Posterior vena cava (tissue), 2 donors: ENCODE results near the gene NFYC. TPM values are rescaled to one million over a fixed set of nuclear protein-coding genes. Genes with fewer than 3 reads are reported as not detected.

Experiments
- DNase-seq: peaks from one replicate; pipeline ENCODE4 v3.0.0-alpha.2; 2020; ENCODE audit warnings: low spot score
- intact Hi-C, 2 donors: fragments of 100-400 bp; cut with DNase I; formaldehyde crosslinking; loops; one replicate each; pipeline versions ENCODE4 v1.14.1 to v1.14.2; 2022 to 2023
- total RNA-seq, 2 donors: library from RNA; stranded (reverse); fragmentation: NEBNext Ultra II Directional; extraction: Animal tissue kit (Norgen Biotek cat#: 25700); gene quantifications; one replicate each; pipeline ENCODE4 v1.2.1, GENCODE V29; 2021
- donor health status: DM: yes; HTN: yes; CAD: no.
- donor health status: DM: yes; HTN: yes; CAD: no.

Gene NFYC
- total RNA-seq, 2 donors from 2014 or later = 33.5 to 44.8 TPM

- no peak for DNase-seq
- intact Hi-C loops = loop anchor here in 1 of 2 donors (10.0 kb wide), 1 partner anchor 168 kb away; no protein-coding TSS in a partner anchor
These were observed 94.9 kb downstream of the NFYC start for GRCh38 chr1:40786171-40786994.

DNA sequence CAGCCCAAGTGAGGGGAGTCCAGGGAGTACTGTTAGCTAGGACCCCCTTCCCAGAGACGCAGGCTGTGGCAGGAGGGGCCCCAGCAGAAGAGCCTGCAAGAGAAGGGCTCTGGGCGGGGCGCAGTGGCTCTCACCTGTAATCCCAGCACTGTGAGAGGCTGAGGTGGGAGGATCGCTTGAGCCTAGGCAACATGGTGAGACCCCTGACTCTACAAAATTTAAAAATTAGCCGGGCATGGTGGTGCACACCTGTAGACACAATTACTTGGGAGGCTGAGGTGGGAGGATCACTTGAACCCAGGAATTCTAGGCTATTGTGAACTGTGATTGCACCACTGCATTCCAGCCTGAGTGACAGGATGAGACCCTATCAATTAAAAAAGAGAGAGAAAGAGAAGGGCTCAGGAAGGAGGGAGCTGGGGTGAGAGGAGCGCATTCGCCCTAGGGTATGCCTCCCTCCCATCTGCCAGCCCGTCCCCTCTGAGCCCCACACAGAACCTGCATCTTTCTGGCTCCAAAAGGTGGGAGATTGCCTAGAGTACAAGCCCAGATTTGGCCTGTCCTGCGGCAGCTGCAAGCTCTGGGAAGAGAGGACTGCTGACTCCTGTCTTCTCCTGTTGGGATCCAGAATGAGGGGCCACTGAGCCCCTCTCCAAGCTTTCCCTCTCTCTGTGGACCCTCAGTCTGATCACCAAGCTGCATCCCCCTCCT lies 95.6 kb downstream of the NFYC start:
- intact Hi-C loops = loop anchor here in 1 of 2 donors (10.0 kb wide), 1 partner anchor 168 kb away; no protein-coding TSS in a partner anchor
- DNase-seq = no peak

- no peak for DNase-seq
- intact Hi-C loops = loop anchor here in 1 of 2 donors (10.0 kb wide), 1 partner anchor 167 kb away; no protein-coding TSS in a partner anchor
These were observed 96.4 kb downstream of the NFYC start for GRCh38 chr1:40787737-40788560.

DNA sequence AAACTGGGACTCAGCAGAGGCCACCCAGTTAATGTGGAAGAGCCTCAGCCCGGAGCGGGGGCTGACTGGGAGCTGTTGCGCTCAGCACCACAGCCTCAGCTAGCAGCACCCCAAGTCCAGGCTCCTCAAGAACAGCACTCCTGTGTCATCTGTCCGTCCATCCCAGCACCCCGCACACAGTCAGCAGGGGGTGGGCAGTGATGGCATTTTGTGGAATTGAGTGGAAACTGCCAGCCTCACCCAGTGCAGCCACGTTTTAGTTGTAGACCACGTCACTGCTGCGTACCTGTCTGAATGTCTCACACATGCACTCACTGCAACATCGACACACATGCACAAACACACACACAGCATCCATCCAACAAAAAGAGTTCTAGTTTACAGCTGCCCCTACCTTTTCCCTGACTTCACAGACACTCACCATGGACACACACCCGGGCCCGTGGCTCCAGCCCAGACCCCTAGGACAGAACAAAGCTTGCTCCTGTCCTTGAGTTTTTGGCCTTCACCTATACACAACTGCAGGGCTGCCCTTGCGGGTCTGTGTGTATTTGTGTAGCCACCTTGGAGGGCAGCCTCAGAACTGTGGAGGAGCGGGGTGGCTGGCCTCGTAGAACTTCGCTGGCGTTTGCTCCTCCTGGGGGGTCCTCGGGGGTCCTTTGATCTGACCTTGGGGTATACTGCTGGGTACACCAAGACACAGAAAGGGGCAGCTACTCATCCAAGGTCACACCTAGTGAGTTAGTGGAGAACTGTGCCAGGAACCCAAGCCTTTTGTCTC lies 97.2 kb downstream of the NFYC start:
- no peak for DNase-seq
- intact Hi-C loops = loop anchor here in 1 of 2 donors (10.0 kb wide), 1 partner anchor 166 kb away; no protein-coding TSS in a partner anchor

GRCh38 chr1:40789342-40789598 lies 97.8 kb downstream of the NFYC start:
- intact Hi-C loops = loop anchor here in 1 of 2 donors (10.0 kb wide), 1 partner anchor 166 kb away; no protein-coding TSS in a partner anchor
- DNase-seq = no peak

DNA sequence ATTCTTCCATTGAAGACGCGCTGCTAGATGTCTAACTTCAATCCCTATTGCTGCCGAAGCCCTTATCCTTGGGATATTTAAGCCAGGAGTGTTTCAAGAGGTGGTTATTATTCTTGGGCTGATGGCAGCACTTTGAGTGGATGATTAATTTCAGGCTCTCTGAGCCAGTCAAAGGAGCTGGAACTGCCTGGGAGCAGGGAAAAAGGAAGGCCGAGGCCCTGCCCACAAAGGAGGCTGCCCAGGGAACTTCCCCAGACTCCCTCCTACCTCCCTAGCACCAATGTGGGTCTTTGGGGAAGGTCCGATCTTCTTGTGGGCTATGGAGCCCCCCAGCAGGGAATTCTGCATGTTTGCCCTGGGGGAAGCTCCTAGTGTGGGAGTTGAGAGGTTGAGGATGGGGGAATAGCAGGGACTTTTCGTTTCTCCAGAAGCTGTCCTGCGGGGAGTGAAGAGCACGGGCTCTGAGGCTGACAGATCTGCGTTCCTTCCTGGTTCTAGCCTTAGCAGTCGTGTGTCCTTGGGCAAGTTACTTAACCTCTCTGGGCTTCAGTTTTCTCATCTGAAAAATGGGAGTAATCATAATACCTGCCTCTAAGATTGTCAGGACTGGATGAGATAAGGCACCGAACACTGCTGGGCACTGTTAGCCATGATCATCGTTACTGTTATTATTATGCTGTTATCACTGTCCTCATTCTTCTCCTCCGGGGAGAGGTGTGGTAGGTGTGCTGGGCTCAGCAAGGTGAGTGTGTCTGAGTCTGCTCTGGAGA lies 98.3 kb downstream of the NFYC start:
- DNase-seq = no peak
- intact Hi-C loops = loop anchor here (1.0 to 10.0 kb wide), 2 partner anchors 36 to 165 kb away; no protein-coding TSS in a partner anchor

- DNase-seq = no peak
- intact Hi-C loops = no loop called here
These were observed 100.5 kb downstream of the NFYC start for GRCh38 chr1:40792036-40792435.

DNA sequence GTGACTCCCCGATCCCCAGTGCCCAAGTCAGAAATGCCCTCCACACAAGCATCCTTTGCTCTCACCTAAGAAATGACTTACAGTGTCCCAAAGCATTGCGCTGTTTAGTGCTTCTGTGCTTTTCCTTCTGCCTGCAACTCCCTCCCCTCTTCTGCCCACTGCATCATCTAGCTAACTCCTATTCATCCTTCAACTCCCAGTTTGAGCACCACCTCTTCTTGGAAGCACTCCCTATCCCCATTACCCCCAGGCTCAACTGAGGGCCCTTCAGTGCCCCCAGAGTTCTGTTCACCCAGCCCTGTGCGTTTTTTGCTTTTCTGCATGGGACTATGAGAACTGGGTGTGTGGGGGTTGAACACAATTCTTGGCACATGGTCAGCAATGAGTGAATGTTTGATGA lies 102.1 kb downstream of the NFYC start:
- intact Hi-C loops = no loop called here
- DNase-seq = no peak

DNA sequence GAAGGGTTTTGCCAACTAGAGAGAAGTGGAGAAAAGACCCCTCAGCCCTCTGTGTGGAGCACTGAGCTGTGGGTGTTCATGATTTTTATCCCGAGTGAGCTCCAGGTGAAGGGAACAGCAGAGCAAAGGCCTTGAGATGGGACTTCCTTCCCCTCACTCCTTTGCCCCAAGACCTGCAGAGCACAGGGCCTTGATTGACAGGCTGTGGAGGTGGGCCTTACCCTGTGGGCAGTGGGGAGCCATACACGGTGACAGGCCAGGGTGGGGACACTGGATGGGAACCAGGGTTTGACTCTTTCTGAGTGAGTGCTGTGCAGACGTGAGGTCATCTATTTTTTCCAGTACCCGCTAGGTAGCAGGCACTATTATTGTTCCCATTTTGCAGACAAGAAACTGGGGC lies 102.5 kb downstream of the NFYC start:
- DNase-seq = no peak
- intact Hi-C loops = no loop called here

- intact Hi-C loops = loop anchor here in 1 of 2 donors (5.0 kb wide), 1 partner anchor 567 kb away; the partner anchor contains the start of gene FOXO6
These were observed 103.6 kb downstream of the NFYC start for GRCh38 chr1:40794974-40795715.

GRCh38 chr1:40795811-40796586 lies 104.5 kb downstream of the NFYC start:
- no peak for DNase-seq
- intact Hi-C loops = loop anchor here in 1 of 2 donors (5.0 kb wide), 1 partner anchor 566 kb away; the partner anchor contains the start of gene FOXO6

More at GRCh38 chr1:40794974-40795715, 103.6 kb downstream of the NFYC start:
- DNase-seq = no peak

GRCh38 chr1:40796939-40797667 lies 105.6 kb downstream of the NFYC start:
- intact Hi-C loops = loop anchor here in 1 of 2 donors (5.0 kb wide), 1 partner anchor 565 kb away; the partner anchor contains the start of gene FOXO6
- no peak for DNase-seq

DNA sequence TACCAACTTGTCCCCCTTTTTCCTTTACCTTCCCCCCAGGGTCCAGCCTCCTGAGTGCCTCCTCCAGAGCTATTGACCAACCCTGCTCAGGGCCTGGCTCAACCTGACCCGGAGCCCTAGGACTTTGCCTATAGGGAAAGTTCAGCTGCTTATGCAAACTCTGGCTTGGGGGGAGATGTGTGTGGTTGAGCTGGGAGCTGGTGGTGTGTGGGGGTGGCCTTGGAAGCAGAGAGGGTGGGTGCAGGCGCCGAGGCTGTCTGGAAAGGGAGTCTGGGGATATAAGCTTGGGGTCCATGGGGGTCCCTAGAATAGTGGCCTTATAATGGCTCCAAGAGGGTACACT lies 106.1 kb downstream of the NFYC start:
- intact Hi-C loops = loop anchor here in 1 of 2 donors (2.0 to 5.0 kb wide), 2 partner anchors 35 to 565 kb away; partner anchors contain the start of gene FOXO6
- DNase-seq = no peak

GRCh38 chr1:40798366-40799281 lies 107.1 kb downstream of the NFYC start:
- intact Hi-C loops = loop anchor here in 1 of 2 donors (2.0 to 5.0 kb wide), 2 partner anchors 36 to 564 kb away; partner anchors contain the start of gene FOXO6
- no peak for DNase-seq
